ENCODE results near the gene EXOC3L4. TPM values are rescaled to one million over a fixed set of nuclear protein-coding genes. Genes with fewer than 3 reads are reported as not detected.
A peak's percentile ranks its signal among the peaks of the same experiment; 100 is the strongest.

The EXOC3L4 gene
- total RNA-seq, 1 experiment from 2014 or later: 1.7 TPM

DNA sequence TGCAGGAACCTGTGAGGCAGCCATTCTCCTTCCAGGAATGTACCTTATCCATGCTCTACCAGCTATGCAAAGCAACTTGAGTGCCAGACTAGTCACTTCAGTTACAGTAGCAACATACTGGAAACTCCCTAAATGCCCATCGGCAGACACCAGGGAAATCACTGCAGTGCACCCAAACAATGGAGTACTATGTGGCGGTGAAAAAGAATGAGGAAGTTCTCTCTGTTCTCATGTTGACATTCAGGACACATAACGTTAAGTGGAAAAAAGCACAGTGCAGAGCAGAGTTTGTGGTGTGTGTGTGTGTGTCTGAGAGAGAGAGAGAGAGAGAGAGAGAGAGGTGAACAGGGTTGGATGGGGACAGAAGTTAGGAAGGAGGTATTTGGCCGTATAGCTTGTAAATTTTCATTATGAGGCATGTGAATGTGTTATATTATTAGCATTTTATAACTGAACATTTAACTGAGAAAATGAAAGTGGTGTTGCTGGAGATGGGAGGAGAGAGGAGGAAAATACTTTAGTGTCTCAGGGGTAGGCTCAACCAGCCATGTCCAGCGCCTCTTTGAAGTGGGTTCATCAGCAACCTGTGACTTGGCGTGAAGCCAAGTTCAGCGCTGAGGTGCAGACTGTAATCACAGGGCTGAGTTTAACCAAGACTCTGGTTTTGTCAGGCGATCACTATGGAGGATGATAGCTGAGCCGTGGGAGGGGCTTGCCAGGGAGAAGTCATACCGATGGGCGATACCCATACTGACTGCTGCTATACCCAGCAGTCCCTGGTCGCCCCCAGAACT is 46.0 kb downstream of the EXOC3L4 start:
- no peak overlapping the region for H3K4me3 ChIP-seq
- H4K20me1 ChIP-seq (ENCODE audit: insufficient read depth): 0 out of 2 replicates have a peak, but pooled peaks cover 10% of the 10 kb centered on the region
- no peaks in the 10 kb centered on the region for H3K9me3 ChIP-seq (ENCODE audit: insufficient read depth, low read depth)
- peak; percentile 58 to 75 for DNase-seq
- no peak overlapping the region for H2AFZ ChIP-seq
- no peaks in the 10 kb centered on the region for H3K27me3 ChIP-seq (ENCODE audit: insufficient read depth, low read depth)
- 0 out of 2 replicates have a peak overlapping the region, but pooled peaks have one; percentile 1 for H3K4me2 ChIP-seq
- intact Hi-C loops (cut with micrococcal nuclease; ENCODE audit: unreplicated experiment): loop anchor here (1.0 kb wide), 2 partner anchors 35 to 152 kb away; no protein-coding TSS in a partner anchor
- H3K36me3 ChIP-seq (ENCODE audit: low read depth): peaks cover 7% of the 10 kb centered on the region
- H3K79me2 ChIP-seq (ENCODE audit: low read depth): no peaks in the 10 kb centered on the region
- peaks cover 67% of the 10 kb centered on the region for H3K4me1 ChIP-seq (replicated peaks; ENCODE audit: insufficient read depth)
- POLR2A ChIA-PET (ENCODE audit: unreplicated experiment): interaction anchor here (0.6 to 0.7 kb wide), 3 partner anchors 21 to 193 kb away, joined by 3 to 6 read pairs (median 3); partner anchors contain the start of gene EIF5
- no peak for TF ChIP-seq EZH2 (IDR thresholded peaks at IDR 0.05; ENCODE audit: low read depth)
- TF ChIP-seq, protein P1, sequence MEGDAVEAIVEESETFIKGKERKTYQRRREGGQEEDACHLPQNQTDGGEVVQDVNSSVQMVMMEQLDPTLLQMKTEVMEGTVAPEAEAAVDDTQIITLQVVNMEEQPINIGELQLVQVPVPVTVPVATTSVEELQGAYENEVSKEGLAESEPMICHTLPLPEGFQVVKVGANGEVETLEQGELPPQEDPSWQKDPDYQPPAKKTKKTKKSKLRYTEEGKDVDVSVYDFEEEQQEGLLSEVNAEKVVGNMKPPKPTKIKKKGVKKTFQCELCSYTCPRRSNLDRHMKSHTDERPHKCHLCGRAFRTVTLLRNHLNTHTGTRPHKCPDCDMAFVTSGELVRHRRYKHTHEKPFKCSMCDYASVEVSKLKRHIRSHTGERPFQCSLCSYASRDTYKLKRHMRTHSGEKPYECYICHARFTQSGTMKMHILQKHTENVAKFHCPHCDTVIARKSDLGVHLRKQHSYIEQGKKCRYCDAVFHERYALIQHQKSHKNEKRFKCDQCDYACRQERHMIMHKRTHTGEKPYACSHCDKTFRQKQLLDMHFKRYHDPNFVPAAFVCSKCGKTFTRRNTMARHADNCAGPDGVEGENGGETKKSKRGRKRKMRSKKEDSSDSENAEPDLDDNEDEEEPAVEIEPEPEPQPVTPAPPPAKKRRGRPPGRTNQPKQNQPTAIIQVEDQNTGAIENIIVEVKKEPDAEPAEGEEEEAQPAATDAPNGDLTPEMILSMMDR (conservative IDR thresholded peaks at IDR 0.05): no peak; the same call in 1 of the 2 replicates
- CTCF ChIA-PET: interaction anchor here (0.6 to 1.9 kb wide), 5 partner anchors 9 to 36 kb away, joined by 3 to 83 read pairs (median 6); no protein-coding TSS in a partner anchor
- H3K27ac ChIP-seq: peak overlapping the region; percentile 30
- peaks cover 92% of the 10 kb centered on the region for H3F3A ChIP-seq (ENCODE audit: insufficient read depth, low read depth)
- BruUV-seq (replicated peaks): no TSS peak
- no peaks in the 10 kb centered on the region for H3K9me2 ChIP-seq (ENCODE audit: insufficient read depth)

DNA sequence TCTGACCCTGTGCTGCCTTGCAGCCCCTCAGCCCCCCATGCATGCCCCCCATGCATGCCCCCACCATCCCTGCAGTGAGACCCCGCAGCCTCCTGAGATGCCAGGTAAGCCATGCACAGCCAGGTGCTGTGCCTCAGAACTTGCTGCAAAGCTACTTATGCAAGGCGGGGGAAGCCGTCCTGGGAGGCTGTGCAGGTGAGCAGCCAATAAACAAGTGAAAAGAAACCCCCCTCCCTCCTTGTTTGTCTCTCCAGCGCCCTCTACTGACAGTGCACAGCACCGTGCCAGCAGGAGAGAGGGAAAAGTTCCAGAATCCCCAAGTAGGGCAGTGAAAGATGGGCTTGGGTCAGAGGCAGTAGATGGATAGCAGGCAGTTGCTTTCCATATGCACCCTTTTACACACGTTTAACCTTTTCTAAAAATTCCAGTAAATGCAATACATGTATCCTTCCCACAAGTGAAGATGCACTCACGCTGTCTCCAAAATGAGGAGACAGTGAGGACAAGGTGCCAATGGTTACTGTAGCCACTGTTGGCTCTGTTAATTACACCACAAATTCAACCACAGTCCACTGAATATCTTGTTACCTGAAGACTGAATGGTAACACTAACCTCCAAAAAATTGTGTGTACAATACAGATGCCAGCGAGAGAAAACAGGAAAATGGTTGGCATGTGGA is 46.7 kb downstream of the EXOC3L4 start:
- no peaks in the 10 kb centered on the region for H3K27me3 ChIP-seq (ENCODE audit: insufficient read depth, low read depth)
- ChIA-PET CTCF (interaction anchor here (0.6 to 1.9 kb wide), 5 partner anchors 10 to 36 kb away, joined by 3 to 83 read pairs (median 6); no protein-coding TSS in a partner anchor), POLR2A (ENCODE audit: unreplicated experiment) (interaction anchor here (0.6 to 0.7 kb wide), 3 partner anchors 20 to 73 kb away, joined by 3 to 24 read pairs (median 6); no protein-coding TSS in a partner anchor)
- no peaks in the 10 kb centered on the region; the same call in 1 of the 2 replicates for H3K36me3 ChIP-seq (ENCODE audit: low read depth)
- H3K27ac ChIP-seq: 0 out of 2 replicates have a peak overlapping the region, but pooled peaks have one; percentile 30
- peaks cover 59% of the 10 kb centered on the region for H3K4me1 ChIP-seq (replicated peaks; ENCODE audit: insufficient read depth)
- no peaks in the 10 kb centered on the region for H3K9me3 ChIP-seq (ENCODE audit: insufficient read depth, low read depth)
- 0 out of 2 replicates have a peak overlapping the region, but pooled peaks have one; percentile 1 for H3K4me2 ChIP-seq
- H3K9me2 ChIP-seq (ENCODE audit: insufficient read depth): no peaks in the 10 kb centered on the region
- BruUV-seq (replicated peaks): no TSS peak
- H3K4me3 ChIP-seq: no peak overlapping the region
- TF ChIP-seq, protein P1 (conservative IDR thresholded peaks at IDR 0.05): peak; percentile 99
- TF ChIP-seq EZH2 (IDR thresholded peaks at IDR 0.05; ENCODE audit: low read depth): no peak
- peaks cover 88% of the 10 kb centered on the region for H3F3A ChIP-seq (ENCODE audit: insufficient read depth, low read depth)
- intact Hi-C loops (cut with micrococcal nuclease; ENCODE audit: unreplicated experiment): loop anchor here (1.0 kb wide), 2 partner anchors 36 to 151 kb away; no protein-coding TSS in a partner anchor
- H2AFZ ChIP-seq: no peak overlapping the region
- peak; percentile 78 to 84 for DNase-seq
- 0 out of 2 replicates have a peak, but pooled peaks cover 2% of the 10 kb centered on the region for H4K20me1 ChIP-seq (ENCODE audit: insufficient read depth)
- H3K79me2 ChIP-seq (ENCODE audit: low read depth): no peaks in the 10 kb centered on the region

DNA sequence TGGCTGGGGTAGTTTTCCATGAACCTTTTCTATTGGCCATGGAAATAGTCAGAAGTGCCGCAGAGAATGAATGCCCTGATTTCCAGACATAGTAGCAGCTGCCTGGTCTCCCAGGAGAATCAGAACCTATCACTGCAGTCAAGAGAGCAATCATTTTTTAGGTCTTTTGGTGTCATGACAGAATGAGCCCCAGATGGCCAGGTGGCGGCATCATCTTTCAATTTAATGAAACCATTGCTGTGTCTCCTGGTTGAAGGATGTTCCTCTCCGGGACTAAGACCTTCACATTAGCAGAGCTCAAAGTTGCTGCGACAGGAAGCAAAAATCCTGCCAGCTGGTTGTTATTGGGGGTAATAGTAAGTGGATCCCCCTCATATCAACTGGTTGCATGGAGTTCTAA is 47.5 kb downstream of the EXOC3L4 start:
- H3K9me3 ChIP-seq (ENCODE audit: insufficient read depth, low read depth): no peaks in the 10 kb centered on the region
- no peaks in the 10 kb centered on the region for H3K36me3 ChIP-seq (ENCODE audit: low read depth)
- H2AFZ ChIP-seq: no peak overlapping the region
- TF ChIP-seq, protein P1 (conservative IDR thresholded peaks at IDR 0.05): no peak
- no peak for TF ChIP-seq EZH2 (IDR thresholded peaks at IDR 0.05; ENCODE audit: low read depth)
- H4K20me1 ChIP-seq (ENCODE audit: insufficient read depth): no peaks in the 10 kb centered on the region
- intact Hi-C loops (cut with micrococcal nuclease; ENCODE audit: unreplicated experiment): no loop called here
- CTCF ChIA-PET: interaction anchor here (1.1 to 1.4 kb wide), 3 partner anchors 37 to 154 kb away, joined by 3 to 9 read pairs (median 3); no protein-coding TSS in a partner anchor
- no peak for DNase-seq
- H3K4me2 ChIP-seq: no peak overlapping the region
- no peaks in the 10 kb centered on the region for H3K27me3 ChIP-seq (ENCODE audit: insufficient read depth, low read depth)
- no TSS peak for BruUV-seq (replicated peaks)
- no peaks in the 10 kb centered on the region for H3K9me2 ChIP-seq (ENCODE audit: insufficient read depth)
- no peak overlapping the region for H3K27ac ChIP-seq
- peaks cover 80% of the 10 kb centered on the region for H3F3A ChIP-seq (ENCODE audit: insufficient read depth, low read depth)
- H3K4me1 ChIP-seq (replicated peaks; ENCODE audit: insufficient read depth): peaks cover 52% of the 10 kb centered on the region
- no peaks in the 10 kb centered on the region for H3K79me2 ChIP-seq (ENCODE audit: low read depth)
- POLR2A ChIA-PET (ENCODE audit: unreplicated experiment): interaction anchor here (0.5 kb wide), 1 partner anchor 154 kb away, joined by 7 read pairs; no protein-coding TSS in a partner anchor
- H3K4me3 ChIP-seq: no peak overlapping the region
